ENCODE results near the gene FAM107A. TPM values are rescaled to one million over a fixed set of nuclear protein-coding genes. Genes with fewer than 3 reads are reported as not detected.

Gene FAM107A
- total RNA-seq, 6 experiments from 2014 or later: 0.33 to 3.6 (median 1.6) TPM

DNA sequence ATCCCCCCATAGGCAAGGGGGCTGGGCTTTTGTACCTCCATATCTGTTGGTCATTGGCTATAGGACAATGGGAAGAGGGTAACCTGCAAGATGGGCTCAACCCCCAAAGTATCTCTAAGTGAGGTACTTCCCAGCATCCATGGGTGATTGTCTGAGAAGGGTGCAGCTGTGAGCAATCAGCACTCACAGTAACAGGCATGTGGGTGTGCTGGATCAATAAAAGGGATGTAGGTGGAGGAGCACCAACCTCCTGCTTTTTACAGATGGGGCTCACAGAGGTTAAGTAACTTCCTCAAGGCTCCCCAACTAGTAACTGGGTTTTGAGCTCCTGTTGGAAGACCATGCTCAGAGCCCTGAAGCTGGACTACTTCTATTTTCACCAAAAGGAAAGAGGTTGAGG lies 26.4 kb upstream of the FAM107A start:
- Histone ChIP-seq H3K27me3 (no peaks in the 10 kb centered on the region), H3K9me3 (no peaks in the 10 kb centered on the region), H3K4me1 (peaks cover 0 to 3% (median 0%) of the 10 kb centered on the region in 4 donors), H3K4me3 (no peak overlapping the region), H3K36me3 (no peaks in the 10 kb centered on the region), H3K27ac (no peak overlapping the region)
- DNase-seq (no peak), ATAC-seq (no peak)
- intact Hi-C loops (cut with DNase I): no loop called here
- TF ChIP-seq POLR2A (IDR thresholded peaks at IDR 0.05): no peak
- TF ChIP-seq, protein P1, sequence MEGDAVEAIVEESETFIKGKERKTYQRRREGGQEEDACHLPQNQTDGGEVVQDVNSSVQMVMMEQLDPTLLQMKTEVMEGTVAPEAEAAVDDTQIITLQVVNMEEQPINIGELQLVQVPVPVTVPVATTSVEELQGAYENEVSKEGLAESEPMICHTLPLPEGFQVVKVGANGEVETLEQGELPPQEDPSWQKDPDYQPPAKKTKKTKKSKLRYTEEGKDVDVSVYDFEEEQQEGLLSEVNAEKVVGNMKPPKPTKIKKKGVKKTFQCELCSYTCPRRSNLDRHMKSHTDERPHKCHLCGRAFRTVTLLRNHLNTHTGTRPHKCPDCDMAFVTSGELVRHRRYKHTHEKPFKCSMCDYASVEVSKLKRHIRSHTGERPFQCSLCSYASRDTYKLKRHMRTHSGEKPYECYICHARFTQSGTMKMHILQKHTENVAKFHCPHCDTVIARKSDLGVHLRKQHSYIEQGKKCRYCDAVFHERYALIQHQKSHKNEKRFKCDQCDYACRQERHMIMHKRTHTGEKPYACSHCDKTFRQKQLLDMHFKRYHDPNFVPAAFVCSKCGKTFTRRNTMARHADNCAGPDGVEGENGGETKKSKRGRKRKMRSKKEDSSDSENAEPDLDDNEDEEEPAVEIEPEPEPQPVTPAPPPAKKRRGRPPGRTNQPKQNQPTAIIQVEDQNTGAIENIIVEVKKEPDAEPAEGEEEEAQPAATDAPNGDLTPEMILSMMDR (IDR thresholded peaks at IDR 0.05): no peak

DNA sequence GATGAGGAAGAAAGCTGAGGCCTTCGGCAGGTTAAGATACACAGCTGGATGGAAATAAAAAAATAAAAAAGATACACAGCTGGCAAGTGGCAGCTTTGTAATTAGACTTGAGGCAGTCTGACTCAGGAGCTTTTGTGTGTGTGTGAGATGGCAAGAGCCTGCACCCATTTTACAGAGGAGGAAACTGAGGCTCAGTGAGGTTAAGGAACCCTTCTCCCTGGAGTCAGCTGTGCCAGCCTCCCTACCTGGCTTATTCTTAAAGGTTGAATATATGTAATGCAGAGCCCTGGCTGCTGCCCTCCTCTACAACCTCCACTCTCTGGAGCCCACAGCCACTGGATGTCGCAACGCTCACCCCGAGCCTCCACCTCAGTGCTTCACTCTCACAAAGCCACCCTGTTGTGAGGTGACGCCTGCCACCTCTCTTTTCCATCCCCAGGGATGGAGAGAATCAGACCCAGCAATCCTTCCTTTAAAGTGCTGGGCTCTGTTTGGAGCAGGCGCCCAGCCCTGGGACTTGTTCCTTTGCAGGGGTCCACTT lies 20.6 kb upstream of the FAM107A start:
- DNase-seq: no peak
- H3K27ac ChIP-seq: peak overlapping the region in 2 of 3 donors; percentile 70 to 77
- peak in 1 of 4 donors; percentile 19 for ATAC-seq
- intact Hi-C loops (cut with DNase I): no loop called here
- no peak overlapping the region for H3K4me3 ChIP-seq
- TF ChIP-seq, protein P1 (IDR thresholded peaks at IDR 0.05): no peak
- TF ChIP-seq POLR2A (IDR thresholded peaks at IDR 0.05): no peak
- no peaks in the 10 kb centered on the region for H3K9me3 ChIP-seq
- WGBS (ENCODE audit: insufficient coverage, low coverage, low lambda C conversion rate, missing lambda C conversion rate): 25% methylated on average over 1 of the region's 6 CpGs
- H3K27me3 ChIP-seq: no peaks in the 10 kb centered on the region
- H3K4me1 ChIP-seq: peaks cover 0 to 25% (median 11%) of the 10 kb centered on the region in 4 donors
- H3K36me3 ChIP-seq: no peaks in the 10 kb centered on the region

DNA sequence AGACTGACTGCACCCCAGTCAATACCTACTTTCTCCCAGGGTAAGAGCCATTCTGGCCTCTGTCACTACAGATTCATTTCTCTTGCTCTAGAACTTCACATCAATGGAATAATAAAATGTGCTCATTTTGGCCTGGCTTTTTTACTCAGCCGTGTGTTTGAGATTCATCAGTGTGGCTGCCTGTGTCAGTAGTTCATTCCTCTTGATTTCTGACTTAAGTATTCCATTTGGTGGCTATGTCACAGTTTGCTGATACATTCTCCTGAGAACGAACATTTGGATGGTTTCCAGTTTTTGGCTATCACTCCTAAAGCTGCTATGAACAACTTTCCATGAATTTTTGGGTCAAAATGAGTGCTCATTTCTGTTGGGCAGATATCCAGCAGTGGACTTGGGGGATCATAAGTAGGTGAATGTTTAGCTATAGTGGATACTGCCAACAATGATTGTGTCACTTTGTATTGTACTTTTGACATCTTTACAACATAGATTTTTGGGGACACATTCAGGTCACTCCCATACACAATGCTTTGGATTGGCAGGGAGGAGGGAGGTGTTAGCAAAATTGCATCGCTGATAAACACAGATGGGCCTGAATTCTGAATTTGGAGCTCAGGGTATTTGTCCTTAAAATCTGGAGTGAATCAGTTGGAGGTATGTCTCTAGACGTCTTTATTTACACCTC lies 19.8 kb upstream of the FAM107A start:
- peaks cover 0 to 25% (median 11%) of the 10 kb centered on the region in 4 donors for H3K4me1 ChIP-seq
- no peaks in the 10 kb centered on the region for H3K9me3 ChIP-seq
- ATAC-seq (peak; percentile 52 to 73 (median 72)), DNase-seq (no peak)
- H3K4me3 ChIP-seq: no peak overlapping the region
- no peaks in the 10 kb centered on the region for H3K36me3 ChIP-seq
- peak overlapping the region in 2 of 3 donors; percentile 70 to 77 for H3K27ac ChIP-seq
- no peaks in the 10 kb centered on the region for H3K27me3 ChIP-seq
- 17% methylated on average over 4 of the region's 4 CpGs for WGBS (ENCODE audit: insufficient coverage, low coverage, low lambda C conversion rate, missing lambda C conversion rate)
- intact Hi-C loops (cut with DNase I): no loop called here
- TF ChIP-seq POLR2A (IDR thresholded peaks at IDR 0.05): no peak
- TF ChIP-seq, protein P1 (IDR thresholded peaks at IDR 0.05): no peak

DNA sequence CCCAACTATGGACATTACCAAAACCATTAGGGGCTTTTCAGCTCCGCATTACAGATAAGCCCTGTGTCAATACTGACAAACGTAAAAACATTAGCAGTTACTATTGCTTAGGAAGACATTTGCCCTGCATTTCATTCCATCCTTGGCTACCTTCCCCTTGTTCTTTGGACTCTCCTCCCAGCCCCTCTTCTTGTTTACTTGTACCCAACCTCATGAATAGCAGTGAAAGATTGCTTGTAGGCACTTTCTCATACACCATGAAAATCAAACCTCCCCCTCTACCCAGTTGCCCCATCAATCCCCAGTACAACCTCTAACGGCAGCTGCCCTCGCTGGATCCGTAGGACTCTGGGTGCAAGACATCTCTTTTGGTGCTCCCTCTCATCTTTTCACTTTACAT lies 16.9 kb upstream of the FAM107A start:
- Histone ChIP-seq H3K9me3 (no peaks in the 10 kb centered on the region), H3K27me3 (no peaks in the 10 kb centered on the region), H3K36me3 (no peaks in the 10 kb centered on the region), H3K27ac (peak overlapping the region in 2 of 3 donors; percentile 53 to 57), H3K4me1 (peaks cover 0 to 25% (median 11%) of the 10 kb centered on the region in 4 donors), H3K4me3 (no peak overlapping the region)
- TF ChIP-seq, protein P1 (IDR thresholded peaks at IDR 0.05): no peak
- TF ChIP-seq POLR2A (IDR thresholded peaks at IDR 0.05): no peak
- 24% methylated on average over 5 of the region's 5 CpGs for WGBS (ENCODE audit: insufficient coverage, low coverage, low lambda C conversion rate, missing lambda C conversion rate)
- ATAC-seq (peak; percentile 77 to 87 (median 84)), DNase-seq (peak in 1 of 3 donors; percentile 79)
- intact Hi-C loops (cut with DNase I): no loop called here
